Endothelial cell of umbilical vein (primary cell): ENCODE data around the gene PLEKHG4. TPM values are rescaled to one million over a fixed set of nuclear protein-coding genes. Genes with fewer than 3 reads are reported as not detected.

Experiments
- BruUV-seq: library from RNA; stranded (reverse); fragments of 400-500 nt; replicated peaks from 2 replicates; lab custom pipeline; 2021; lab: Mats Ljungman, UMichigan
- CTCF ChIA-PET: fragments of 300-600, 350-600 bp; sonication (Branson Sonifier 250); formaldehyde crosslinking; loops from one replicate; lab custom pipeline; 2021; ENCODE audit warnings: antibody characterized with exemption, inconsistent platforms; lab: Charles Lee
- POLR2A ChIA-PET: fragments of 300-600, 350-600 bp; sonication (Branson Sonifier 250); formaldehyde crosslinking; loops from one replicate; lab custom pipeline; 2021; ENCODE audit warnings: antibody characterized with exemption, inconsistent platforms; lab: Charles Lee
- DNase-seq: peaks from one replicate; pipeline ENCODE4 v3.0.0-alpha.2; 2011; ENCODE audit warnings: low read depth, low spot score
- FAIRE-seq: peaks from 2 replicates; lab custom pipeline; 2011; peaks lifted over from hg19 to GRCh38; lab: Jason Lieb, UNC
- H2AFZ ChIP-seq: 2 replicates; pipeline ENCODE4 v1.6.0; 2012; ENCODE audit warnings: low read depth, low read length, control low read depth, inconsistent platforms
- H3K27ac ChIP-seq: 2 replicates; pipeline ENCODE4 v1.5.1; 2011; ENCODE audit warnings: low read depth, mild to moderate bottlenecking, control low read depth, low read length, moderate library complexity; ENCODE audit not compliant: insufficient read depth
- H3K27me3 ChIP-seq, 2 experiments: 2 replicates each; pipeline versions ENCODE4 v1.6.0 to v1.6.1; 2011; ENCODE audit warnings: low read length in 2 of 2, mixed read lengths in 1 of 2; ENCODE audit not compliant: control insufficient read depth in 2 of 2, insufficient read depth in 2 of 2
- H3K36me3 ChIP-seq, 2 experiments: 2 replicates in 1 of 2; 3 replicates in 1 of 2; pipeline ENCODE4 v1.5.1; 2011; ENCODE audit warnings: low read length in 2 of 2, mild to moderate bottlenecking in 1 of 2, moderate library complexity in 1 of 2; ENCODE audit not compliant: control insufficient read depth in 2 of 2, insufficient read depth in 2 of 2; ENCODE audit errors: extremely low read depth in 1 of 2
- H3K4me1 ChIP-seq: 3 replicates; pipeline ENCODE4 v1.5.1; 2011; ENCODE audit warnings: mild to moderate bottlenecking, low read length; ENCODE audit not compliant: control insufficient read depth, insufficient read depth; ENCODE audit errors: extremely low read depth
- H3K4me2 ChIP-seq: 2 replicates; pipeline ENCODE4 v1.6.1; 2011; ENCODE audit warnings: low read length, control low read depth, mixed read lengths; ENCODE audit not compliant: insufficient read depth
- H3K4me3 ChIP-seq, 3 experiments: fragments of 200-600 bp in 1 of 3; sonication (generic), shearing (Covaris generic) in 1 of 3; replicated peaks in 1 of 3; 2 replicates each; pipeline ENCODE4 v1.5.1; 2011 to 2016; ENCODE audit warnings: control low read depth in 3 of 3, low read length in 3 of 3, mild to moderate bottlenecking in 2 of 3, inconsistent platforms in 1 of 3, low read depth in 1 of 3, moderate library complexity in 1 of 3; ENCODE audit not compliant: insufficient read depth in 1 of 3
- H3K79me2 ChIP-seq: 2 replicates; pipeline ENCODE4 v1.6.0; 2012; ENCODE audit warnings: low read length, inconsistent platforms; ENCODE audit not compliant: control insufficient read depth, insufficient read depth
- H3K9ac ChIP-seq: replicated peaks from 2 replicates; pipeline ENCODE3; 2011; ENCODE audit warnings: low read length, control low read depth; ENCODE audit not compliant: insufficient read depth; ENCODE audit errors: extremely low read depth
- H3K9me1 ChIP-seq: replicated peaks from 3 replicates; pipeline ENCODE4 v1.6.0; 2011; ENCODE audit warnings: mild to moderate bottlenecking, low read length; ENCODE audit not compliant: control insufficient read depth, insufficient read depth; ENCODE audit errors: extremely low read depth
- H3K9me3 ChIP-seq: replicated peaks from 2 replicates; pipeline ENCODE4 v1.5.1; 2012; ENCODE audit warnings: low read length, inconsistent platforms; ENCODE audit not compliant: control insufficient read depth, insufficient read depth
- H4K20me1 ChIP-seq: replicated peaks from 2 replicates; pipeline ENCODE3; 2011; ENCODE audit warnings: mild to moderate bottlenecking, low read length; ENCODE audit not compliant: control insufficient read depth, insufficient read depth; ENCODE audit errors: extremely low read depth
- FOS ChIP-seq: IDR thresholded peaks from 2 replicates; pipeline ENCODE4 v1.6.1; 2011; ENCODE audit warnings: mild to moderate bottlenecking, low read length, moderate library complexity, borderline replicate concordance; ENCODE audit not compliant: insufficient read depth
- GATA2 ChIP-seq: IDR thresholded peaks from 2 replicates; pipeline ENCODE4 v1.7.0; 2011; ENCODE audit warnings: low read depth, mild to moderate bottlenecking, moderate library complexity, mixed read lengths, low read length; ENCODE audit not compliant: insufficient read length, insufficient read depth
- JUN ChIP-seq: IDR thresholded peaks from 2 replicates; pipeline ENCODE4 v1.6.1; 2011; ENCODE audit warnings: borderline replicate concordance, low read depth; ENCODE audit not compliant: insufficient read length, insufficient read depth
- POLR2A ChIP-seq: IDR thresholded peaks from 2 replicates; pipeline ENCODE4 v1.6.1; 2012; ENCODE audit warnings: low read depth, mild to moderate bottlenecking, control low read depth, low read length
- POLR2AphosphoS5 ChIP-seq: IDR thresholded peaks from 2 replicates; pipeline ENCODE4 v1.6.1; 2012; ENCODE audit warnings: low read depth, mild to moderate bottlenecking, control low read depth, low read length, moderate library complexity; ENCODE audit not compliant: insufficient read depth
- dilution Hi-C: fragments of 300-500 bp; cut with MboI; formaldehyde crosslinking; loops from one replicate; pipeline ENCODE4 v1.15.0; 2019; ENCODE audit warnings: low sequenced_read_pairs; ENCODE audit not compliant: extremely low pct_ligation_motif_present
- intact Hi-C: fragments of 100-400 bp; cut with micrococcal nuclease; formaldehyde crosslinking; loops from one replicate; pipeline ENCODE4 v1.10.0; 2022
- polyA plus RNA-seq, 4 experiments: library from polyadenylated mRNA; depleted of rRNA in 3 of 4; stranded (reverse) in 3 of 4; unstranded in 1 of 4; fragments of >200 nt; gene quantifications; 2 replicates each; pipeline versions ENCODE4 v1.2.1 to v1.2.3, GENCODE V29; 2011 to 2012; ENCODE audit warnings: missing spikeins in 1 of 4
- total RNA-seq: library from RNA; stranded (reverse); gene quantifications from 2 replicates; pipeline ENCODE4 v1.2.3, GENCODE V29; 2021

Gene PLEKHG4
- total and polyA plus RNA-seq, 2 donors (not counting 3 experiments of a cell fraction or from before 2014, with no cell fraction given) = 26.6 to 34.8 TPM

- peak overlapping the region; percentile 25 for H3K9ac ChIP-seq
- DNase-seq (peak; percentile 87), FAIRE-seq (no peak)
- H3K4me1 ChIP-seq = peaks cover 21% of the 10 kb centered on the region
- TF ChIP-seq GATA2 (no peak), JUN (peak; percentile 51), POLR2A (no peak), FOS (peak; percentile 93), POLR2AphosphoS5 (peak; percentile 55)
- H3K9me1 ChIP-seq = no peaks in the 10 kb centered on the region
- H3K27me3 ChIP-seq = no peaks in the 10 kb centered on the region
- ChIA-PET CTCF (interaction anchor here (0.7 to 3.5 kb wide), 14 partner anchors 8 to 154 kb away, joined by 3 to 35 read pairs (median 4); partner anchors contain the start of genes FHOD1, HSD11B2, KCTD19 and LRRC36), POLR2A (interaction anchor here (0.6 to 1.3 kb wide), 5 partner anchors 17 to 874 kb away, joined by 3 to 5 read pairs (median 3); partner anchors contain the start of genes FHOD1 and TMEM208)
- intact Hi-C loops (loop anchor here (1.0 to 5.0 kb wide), 3 partner anchors 9 to 190 kb away; no protein-coding TSS in a partner anchor), dilution Hi-C loops (no loop called here)
- no peaks in the 10 kb centered on the region for H4K20me1 ChIP-seq
- H3K4me3 ChIP-seq = no peak overlapping the region
- peak overlapping the region; percentile 78 for H3K27ac ChIP-seq
- H2AFZ ChIP-seq = no peak overlapping the region
- peaks cover 0 to 3% of the 10 kb centered on the region in 2 experiments for H3K36me3 ChIP-seq
- peaks cover 9% of the 10 kb centered on the region for H3K79me2 ChIP-seq
- H3K4me2 ChIP-seq = peak overlapping the region; percentile 59
- no peaks in the 10 kb centered on the region for H3K9me3 ChIP-seq
- no TSS peak for BruUV-seq
These were observed 1.9 kb upstream of the PLEKHG4 start for GRCh38 chr16:67277294-67277998.
